Measurements from ENCODE around the gene NOS1AP.
"Not testable (repeated sequence)": the region's sequence is repeated elsewhere in the genome, so short reads cannot be mapped to it uniquely, and the experiment has no call there.

Gene NOS1AP

DNA sequence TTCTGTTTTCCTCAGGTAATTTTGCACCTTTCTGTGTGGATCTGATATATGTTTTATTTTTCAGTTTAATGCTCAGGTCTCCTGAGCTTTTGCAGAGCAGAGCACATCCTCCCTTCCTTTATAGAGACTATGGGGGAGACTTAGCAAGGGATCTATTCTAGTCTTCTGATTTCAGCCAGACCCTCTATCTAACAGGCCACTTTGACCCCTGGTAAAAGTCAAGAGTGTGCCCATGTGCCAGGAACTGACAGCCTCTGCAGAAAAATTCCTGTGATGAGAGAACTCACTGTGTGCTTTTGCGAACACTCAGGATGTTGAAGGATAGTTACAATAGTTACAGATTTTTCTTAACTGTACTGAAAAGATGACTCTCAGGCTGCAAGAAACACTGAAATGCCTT lies 123.3 kb downstream of the NOS1AP start:
- FAIRE-seq (no peak), DNase-seq (ENCODE audit: low spot score) (no peak)

DNA sequence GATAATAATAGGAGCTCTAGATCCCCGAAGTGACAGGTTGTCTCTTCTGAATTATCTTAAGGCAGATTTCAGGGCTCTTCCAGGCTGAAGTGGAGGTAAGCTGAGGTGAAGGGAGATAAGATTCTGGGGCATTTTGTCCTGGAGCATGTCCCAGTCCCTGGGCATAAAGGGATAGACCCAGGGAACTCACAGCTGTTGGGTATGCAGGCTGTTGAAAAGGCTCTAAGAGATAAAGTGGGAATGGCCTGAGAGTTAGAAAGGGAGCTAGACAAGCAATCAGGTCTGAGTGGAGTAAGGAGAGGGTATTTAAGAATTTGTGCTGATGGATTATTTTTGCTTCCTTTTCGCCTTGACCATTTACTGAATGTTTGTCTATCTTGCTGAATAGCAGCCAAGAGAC lies 123.7 kb downstream of the NOS1AP start:
- no peak for DNase-seq (ENCODE audit: low spot score)
- no peak for FAIRE-seq

DNA sequence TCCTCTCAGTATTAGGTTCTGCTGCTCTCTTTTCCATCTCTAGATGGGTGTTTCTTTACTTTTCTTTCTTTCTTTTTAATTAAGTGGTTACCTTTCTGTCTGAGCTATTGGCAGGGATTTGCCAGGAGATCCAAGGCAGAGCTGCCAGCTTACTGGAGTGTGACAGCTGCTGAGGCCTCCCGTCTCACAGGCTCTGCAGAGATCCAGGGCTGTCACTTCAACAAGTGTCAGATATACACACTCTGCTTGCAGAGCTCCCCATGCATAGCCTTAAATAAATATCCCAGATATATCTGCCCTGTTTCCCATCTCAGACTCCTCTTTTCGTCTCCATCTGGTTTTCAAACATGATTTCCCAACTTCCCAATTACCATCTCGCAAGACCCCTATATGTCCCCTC lies 124.3 kb downstream of the NOS1AP start:
- DNase-seq (ENCODE audit: low spot score) = no peak
- FAIRE-seq = no peak

DNA sequence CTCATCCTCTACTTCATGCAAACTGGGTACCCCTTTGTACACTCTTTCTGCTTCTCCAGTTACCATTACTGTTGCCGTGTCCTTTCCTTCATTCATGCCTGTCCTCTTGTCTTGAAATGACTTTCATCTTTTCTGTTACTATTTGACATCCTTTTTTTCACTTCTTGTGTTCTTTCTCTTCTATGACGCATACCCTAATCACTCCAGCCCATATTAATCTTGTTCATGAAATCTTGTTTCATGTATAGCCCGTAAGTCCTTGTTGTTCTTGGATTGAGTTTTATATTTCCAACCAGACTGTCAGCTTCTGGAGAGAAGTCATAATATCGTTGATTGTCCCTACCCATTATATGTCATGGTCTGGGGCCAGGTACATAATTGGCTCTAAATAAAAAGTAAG lies 126.1 kb downstream of the NOS1AP start:
- no peak for DNase-seq (ENCODE audit: low spot score)
- FAIRE-seq = no peak

DNA sequence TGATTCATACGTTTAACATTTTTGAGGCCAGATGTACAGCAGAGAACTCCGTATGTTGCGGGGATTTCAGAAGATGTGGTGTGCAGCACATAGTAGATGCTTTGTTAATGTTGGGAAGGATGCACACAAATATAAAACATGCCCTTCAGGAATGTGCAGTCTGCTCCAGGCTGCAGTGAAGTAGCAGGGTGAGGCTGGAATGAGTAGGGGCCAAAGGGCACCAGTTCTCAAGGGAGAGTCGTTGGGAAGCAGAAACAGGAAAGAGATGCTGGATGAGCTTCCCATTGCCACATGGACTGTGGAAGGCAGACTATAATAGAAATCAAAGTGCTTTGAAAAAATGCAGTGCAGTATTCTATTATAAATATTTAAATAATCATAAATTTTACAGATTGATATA lies 126.9 kb downstream of the NOS1AP start:
- no peak for FAIRE-seq
- no peak for DNase-seq (ENCODE audit: low spot score)

DNA sequence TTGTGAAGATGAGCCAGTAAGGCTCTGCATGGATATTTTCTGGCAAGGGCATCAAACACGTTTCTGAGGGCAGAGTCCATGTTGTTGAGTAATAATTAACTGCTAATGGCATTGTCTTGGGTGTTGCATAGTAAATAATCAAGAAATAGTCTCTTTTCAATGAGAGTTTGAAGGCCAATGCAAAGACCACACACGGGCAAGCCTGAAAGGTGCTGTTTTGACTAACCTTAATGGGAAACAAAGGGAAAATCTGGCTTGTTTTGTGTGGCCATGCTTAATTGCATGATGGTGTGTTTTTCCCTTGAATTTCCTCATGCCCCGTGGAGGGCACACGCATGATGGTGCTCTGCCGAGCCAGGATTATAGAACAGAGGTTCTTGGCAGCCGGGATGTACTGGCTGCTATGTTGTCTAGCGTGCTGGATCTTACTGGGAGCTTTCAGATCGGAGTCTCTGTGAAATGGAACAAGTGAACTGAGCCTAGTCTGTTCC lies 127.6 kb downstream of the NOS1AP start:
- DNase-seq (ENCODE audit: low spot score) = no peak
- FAIRE-seq = no peak

DNA sequence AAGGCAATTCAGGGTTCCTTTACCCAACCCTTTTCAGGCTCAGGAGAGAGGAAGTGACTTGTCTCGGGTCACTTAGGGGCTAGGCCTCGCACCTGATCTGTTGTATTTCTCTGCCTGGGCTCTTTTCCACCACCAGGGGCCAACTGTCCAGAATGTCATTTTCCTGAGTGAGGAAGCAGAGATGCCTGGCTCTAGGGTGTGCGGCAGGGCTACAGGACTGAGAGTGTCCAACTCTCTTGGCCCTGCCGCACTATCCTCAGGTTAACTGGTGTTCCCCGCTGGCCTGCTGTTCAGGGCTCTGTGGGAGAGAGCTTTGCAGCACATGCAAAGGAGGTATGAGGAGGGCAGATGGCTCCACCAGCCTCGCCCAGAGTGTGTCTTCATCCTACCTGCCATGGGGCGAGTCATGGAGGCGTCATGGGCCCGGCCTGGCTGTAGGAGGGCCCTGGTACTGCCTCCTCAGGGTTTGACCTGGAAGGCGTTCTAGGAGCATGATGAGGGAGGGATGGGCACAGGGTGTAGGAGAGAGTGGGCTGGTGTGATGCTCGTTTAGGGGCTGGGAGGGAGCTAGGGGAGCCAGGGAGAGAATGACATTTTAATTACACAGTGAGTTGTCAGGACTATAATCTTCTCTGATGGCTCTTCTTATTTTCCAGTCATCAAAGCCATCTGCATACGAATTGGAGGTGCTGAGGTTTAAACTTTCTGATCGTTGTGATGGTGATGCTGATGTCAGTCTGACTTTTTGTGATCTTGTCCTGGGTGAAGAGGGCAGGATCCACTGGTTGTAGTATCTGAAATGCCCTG lies 128.3 kb downstream of the NOS1AP start:
- no peak for FAIRE-seq

DNA sequence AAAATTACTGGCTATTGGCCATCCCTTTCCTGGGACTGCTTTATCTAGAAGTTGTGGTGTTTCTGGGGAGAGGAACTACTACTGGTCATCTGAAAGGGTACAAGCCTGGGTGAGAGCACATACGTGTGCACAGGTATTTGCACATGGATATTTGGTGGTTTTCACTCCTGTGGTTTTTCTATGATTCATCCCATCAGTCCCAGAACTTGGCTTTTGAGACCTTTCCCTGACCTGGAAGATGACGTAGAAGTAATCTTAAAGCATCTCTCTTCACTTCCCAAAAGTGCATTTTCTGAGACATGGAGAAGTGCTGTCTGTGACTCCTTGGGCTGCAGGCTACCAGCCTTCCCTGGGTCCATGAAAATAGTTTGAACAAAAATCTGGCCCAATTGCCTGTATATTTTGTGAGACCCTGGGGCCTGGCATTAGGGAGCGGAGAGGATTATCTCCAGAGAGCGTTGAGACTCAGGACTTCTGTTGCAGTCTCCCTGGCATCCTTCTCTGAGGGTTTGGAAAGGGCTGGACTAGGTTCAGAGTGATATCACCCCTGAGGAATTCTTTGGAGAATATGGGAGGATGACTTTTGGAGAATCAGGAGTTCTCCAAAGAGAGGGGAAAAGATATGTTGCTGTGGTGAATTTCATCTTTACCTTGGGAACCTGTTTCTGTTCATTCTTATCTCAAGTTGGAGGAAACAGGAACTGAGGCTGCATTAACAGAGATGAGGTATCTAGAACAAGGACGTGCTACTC lies 130.8 kb downstream of the NOS1AP start:
- no peak for FAIRE-seq
- peak; percentile 33 for DNase-seq (ENCODE audit: low spot score)

More for the DNA sequence above, 128.3 kb downstream of the NOS1AP start:
- DNase-seq (ENCODE audit: low spot score) = no peak

DNA sequence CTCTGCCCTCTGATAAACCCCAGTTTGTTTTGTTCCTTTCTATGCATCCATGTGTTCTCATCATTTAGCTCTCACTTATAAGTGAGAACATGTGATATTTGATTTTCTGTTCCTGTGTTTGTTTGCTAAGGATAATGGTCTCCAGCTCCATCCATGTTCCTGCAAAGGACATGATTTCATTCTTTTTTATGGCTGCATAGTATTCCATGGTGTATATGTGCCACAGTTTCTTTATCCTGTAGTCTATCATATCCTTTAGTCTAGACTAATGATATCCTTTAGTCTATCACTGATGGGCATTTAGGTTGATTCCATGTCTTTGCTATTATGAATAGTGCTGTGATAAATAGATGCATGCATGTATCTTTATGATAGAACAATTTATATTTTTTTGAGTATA lies 131.6 kb downstream of the NOS1AP start:
- FAIRE-seq; DNase-seq (ENCODE audit: low spot score): not testable (repeated sequence)

DNA sequence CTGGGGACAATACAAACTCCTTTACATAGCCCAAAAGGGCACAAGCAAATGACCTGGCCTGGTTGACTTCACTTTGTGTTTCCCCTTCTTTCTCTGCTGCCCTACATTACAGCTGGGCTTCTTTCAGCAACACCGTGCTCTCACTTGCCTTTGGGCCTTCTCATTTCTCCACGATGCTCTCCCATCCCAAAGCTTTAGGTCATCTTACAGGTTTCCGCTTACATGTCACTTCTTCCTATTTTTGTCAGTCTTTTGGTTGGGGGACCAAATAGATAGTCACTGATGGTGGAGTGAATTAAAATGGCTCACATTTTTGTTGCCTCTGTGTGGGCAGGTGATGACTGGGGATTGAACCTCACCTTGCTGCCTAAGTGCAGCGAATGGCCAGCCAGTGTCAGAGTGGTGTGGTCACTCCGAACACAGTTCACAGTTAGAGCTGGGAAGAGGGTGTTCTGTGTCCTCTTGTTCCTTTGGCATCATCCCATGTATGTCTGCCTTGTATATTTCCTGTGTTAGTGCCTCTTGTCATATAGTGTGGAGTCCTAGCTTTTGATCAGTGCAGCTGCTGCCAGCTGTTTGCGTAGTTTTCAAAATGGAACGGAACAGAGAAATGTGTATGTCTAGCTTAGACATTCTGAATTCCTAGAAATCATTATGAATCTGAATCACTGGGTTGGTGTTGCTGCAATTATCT lies 134.8 kb downstream of the NOS1AP start:
- FAIRE-seq (no peak), DNase-seq (ENCODE audit: low spot score) (no peak)

DNA sequence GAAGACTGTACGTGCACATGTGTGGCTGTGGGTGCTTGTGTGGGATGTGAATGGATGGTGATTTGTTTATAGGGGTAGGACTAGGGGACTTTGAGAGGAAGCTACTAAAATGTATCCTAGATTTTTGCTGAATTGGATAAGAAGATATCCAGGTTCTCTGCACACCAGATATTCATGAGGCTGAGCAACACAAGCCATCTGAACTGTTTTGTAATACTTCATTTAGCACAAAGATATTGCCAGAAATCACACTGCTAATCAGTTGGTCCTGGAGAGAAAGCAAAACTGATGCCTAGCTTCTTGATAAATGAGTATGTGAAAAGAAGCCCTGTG lies 135.3 kb downstream of the NOS1AP start:
- FAIRE-seq (no peak), DNase-seq (ENCODE audit: low spot score) (no peak)

DNA sequence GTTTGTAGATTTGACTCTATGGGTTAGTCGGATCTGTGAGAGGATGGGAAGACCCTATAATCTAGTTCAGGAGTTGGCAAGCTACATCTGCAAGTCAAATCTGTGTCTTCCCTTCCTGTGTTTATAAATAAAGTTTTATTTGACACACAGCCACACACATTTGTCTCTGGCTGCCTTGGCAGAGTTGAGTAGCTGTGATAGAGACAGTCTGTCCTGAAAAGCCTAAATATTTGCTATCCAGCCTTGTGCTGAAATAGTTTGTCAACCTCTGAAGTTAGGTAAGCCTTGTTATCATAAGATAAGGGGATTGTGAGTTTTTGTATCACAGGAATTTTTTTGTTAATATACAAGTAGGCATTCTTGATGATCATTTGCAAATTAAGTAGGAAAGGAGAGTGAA lies 136.8 kb downstream of the NOS1AP start:
- DNase-seq (ENCODE audit: low spot score) (no peak), FAIRE-seq (no peak)

DNA sequence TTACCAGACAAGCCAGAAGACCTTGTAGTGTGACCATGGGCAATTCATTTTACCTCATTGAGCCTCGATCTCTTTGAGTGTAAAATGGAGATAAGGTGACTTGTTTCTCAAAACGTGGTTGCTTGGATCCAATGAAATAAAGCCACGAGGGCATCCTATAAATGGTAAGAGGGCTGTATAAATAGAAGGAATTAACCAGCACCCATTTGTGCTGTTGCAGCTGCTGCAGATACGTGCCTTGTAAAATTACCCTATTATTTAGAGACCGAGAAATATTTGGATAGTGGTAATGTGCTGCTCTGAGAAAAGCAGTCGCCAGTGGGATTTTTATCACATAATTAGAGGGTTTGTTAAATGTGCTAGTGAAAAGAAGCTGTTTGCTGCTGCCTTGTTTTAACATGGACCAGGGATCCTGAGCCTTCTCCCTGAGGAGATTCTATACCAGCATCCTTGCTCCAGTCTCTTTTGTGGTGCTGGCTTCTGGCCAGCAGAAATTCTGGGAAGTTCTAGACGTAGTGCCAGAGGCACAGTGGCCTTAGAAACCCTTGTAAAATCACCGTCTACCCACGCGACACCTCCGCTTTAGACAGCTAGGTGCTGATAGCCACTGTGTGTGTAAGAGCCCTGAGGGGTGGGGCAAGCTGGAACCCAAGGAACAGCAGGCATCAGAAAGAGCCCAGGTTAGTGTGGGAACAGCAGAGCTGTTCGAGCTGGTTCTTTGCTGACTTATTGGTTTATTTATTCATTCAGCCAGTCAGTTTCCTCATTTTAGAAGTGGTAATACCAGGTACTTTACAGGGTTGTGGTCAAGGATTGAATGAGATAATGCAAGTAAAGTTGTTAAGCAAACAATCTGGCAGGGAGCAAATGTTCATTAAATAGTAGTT lies 137.5 kb downstream of the NOS1AP start:
- FAIRE-seq (no peak), DNase-seq (ENCODE audit: low spot score) (no peak)

DNA sequence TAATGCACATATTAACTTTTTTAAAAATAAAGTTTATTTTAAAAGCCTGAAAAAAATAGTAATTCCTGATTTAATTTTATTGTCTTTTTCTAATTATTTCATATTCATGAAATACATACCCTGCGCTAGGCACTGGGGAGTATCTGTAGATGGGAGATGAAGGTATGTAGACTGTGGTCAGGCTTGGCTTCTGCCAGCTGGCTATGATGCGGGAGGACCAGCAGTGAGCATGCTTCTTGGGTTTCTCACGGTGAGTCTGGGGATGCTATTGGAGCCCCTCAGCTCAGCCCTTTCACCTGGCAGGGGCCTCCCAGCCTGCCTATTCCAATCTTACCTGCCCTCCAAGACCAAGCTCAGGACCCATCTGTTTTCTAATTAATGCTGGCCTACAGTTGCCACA lies 138.4 kb downstream of the NOS1AP start:
- DNase-seq (ENCODE audit: low spot score) (no peak), FAIRE-seq (no peak)

DNA sequence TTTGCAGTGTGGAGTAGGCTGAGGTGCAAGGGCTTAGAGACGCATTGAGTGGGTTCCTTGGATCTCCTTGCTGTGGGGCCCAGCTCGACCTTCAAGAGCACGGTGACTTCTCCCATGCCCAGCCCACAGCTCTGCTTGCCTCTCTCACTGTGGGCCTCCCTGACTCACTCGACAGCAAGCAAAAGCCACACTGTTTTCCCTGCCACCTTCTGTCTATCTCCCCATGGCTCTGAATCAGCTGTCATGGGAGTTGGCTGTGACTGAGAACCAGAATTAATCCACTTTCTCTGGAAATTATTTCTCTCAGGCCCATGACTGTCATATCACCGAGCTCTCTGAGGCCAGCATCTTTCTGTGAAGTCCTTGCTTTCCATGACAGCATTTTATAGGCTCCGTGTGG lies 140.7 kb downstream of the NOS1AP start:
- FAIRE-seq = no peak
- no peak for DNase-seq (ENCODE audit: low spot score)

DNA sequence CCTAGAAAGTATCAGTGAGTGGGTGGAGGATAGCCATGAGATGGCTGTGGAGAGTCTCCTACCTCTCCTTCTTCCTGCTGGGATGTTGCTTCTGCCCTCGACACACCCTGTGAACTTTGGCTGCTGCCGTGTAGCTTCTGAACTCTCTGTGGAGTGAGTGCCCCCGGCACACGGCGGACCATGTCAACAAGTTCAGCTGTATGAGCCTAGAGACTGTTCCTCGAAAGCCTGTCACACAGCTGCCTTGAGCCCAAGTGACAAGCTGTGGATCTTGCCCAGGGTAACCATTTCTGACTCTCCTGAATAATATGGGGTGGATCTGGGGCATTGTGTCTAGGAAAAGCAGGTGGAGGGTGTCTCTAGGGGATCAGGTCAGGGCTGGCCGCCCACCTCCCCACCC lies 143.2 kb downstream of the NOS1AP start:
- no peak for FAIRE-seq

DNA sequence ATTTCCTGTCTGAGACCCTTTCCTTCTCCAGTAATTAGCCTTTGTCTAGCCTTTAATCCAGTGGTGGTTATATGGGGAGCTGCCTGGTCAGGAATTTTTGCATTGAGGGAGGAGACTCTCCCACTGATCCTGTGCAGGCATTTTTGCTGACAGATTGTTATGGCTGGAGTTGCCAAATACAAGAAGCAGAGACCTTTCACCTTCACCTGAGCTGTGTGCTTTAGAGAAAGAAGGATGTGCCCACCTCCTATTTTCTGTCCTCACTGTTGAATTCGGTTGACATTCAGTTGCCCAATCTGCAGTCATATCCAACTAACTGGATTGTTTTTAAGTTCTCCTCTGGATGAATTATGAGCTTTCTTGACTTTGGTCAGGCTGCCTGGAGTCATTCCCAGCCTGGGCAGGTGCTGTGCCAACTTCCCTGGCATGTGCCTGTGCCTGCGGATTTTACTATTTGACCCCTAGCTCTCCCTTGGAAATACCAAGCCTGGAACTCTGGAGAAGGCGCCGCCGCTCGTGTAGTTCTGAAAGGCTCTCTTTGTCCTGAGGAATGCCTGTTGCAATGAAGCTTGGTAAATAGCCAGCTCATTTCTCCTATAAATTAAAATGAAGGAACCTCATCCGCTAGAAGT lies 143.9 kb downstream of the NOS1AP start:
- no peak for FAIRE-seq
- DNase-seq (ENCODE audit: low spot score) = peak; percentile 76

More for the DNA sequence above, 143.2 kb downstream of the NOS1AP start:
- DNase-seq (ENCODE audit: low spot score) = no peak

DNA sequence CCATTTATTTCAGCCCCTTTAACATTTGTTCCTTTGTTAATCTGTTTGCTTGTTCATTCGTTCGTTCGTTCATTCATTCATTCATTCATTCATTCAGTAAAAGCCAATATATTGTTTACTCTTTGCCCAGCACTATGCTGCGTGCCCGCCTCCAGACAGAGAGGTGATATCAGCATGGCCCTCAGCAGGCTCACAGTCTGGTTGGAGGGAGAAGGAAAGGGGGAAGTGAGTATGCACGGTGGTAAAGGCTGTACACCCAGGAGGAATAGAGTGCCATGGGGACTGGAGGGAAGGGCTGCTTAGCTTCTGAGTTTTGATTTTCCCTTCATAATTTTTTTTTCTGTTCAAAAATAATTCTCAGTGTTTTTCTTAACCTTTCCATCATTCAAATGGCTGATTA lies 144.7 kb downstream of the NOS1AP start:
- DNase-seq (ENCODE audit: low spot score) (no peak), FAIRE-seq (no peak)

DNA sequence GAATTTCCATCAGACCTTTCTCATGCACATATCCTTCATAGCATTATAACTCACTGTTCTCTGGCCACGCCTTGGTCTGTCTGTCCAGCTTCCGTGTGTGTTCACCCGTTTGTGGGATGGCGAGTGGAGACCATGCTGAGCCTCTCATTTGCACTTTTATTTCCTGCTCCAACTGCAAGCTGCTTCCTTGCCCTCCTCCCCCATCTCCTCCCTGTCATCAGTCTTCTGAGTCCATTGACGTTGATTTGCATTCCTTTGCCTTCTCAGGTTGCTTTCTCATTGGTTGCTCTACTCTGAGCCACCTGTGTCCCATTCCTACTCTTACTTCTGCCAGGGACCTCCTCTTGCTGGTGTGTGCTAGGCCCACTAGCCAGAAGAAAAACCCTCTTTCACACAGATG lies 146.4 kb downstream of the NOS1AP start:
- DNase-seq (ENCODE audit: low spot score) (peak; percentile 17), FAIRE-seq (no peak)

DNA sequence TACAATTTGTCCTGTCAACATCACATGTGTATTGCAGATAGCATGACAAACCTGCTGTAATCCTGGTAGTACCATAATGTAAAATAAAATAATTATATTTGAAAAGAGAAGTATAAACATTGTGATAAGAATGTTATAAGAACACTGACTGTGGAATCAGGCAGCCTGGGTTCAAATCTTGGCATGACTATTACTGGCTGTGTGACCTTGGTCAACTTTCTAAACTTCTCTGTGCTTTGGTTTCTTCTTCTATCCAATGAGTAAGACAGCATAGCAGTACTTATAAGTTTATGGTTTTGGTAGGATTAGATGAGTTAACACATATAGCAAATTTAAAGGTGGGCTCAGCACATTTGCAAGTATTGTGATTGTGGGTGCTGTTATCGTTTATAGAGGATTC lies 147.1 kb downstream of the NOS1AP start:
- FAIRE-seq (no peak), DNase-seq (ENCODE audit: low spot score) (no peak)

DNA sequence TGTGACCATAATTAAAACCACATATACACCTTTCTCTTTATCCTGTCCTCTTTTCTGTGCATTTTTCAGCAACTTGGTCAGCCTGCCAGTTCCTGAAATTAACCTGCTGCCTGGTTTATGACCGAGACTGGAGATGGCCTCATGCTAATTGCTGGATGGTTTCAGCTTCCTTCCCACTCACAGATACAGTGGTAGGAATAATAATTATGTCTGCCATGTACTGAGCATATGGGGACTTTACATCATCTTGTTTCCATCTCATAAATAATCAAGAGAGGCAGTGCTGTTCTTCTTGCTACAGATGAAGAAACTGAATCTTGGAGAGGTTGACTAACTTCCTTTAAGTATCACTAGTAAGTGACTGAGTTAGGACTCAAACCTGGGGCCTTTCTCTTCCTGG lies 148.2 kb downstream of the NOS1AP start:
- DNase-seq (ENCODE audit: low spot score) (no peak), FAIRE-seq (no peak)

Measured in urothelium cell line (cell line).